NCI-H1105 treated with DMSO at 0.1 percent for 48 hours (cell line): Measurements from ENCODE around the gene OR5P2.
"Not testable (repeated sequence)": the region's sequence is repeated elsewhere in the genome, so short reads cannot be mapped to it uniquely, and the experiment has no call there.

Experiments used
- DNase-seq: peaks from one replicate; lab custom pipeline; 2025; lab: John Stamatoyannopoulos, UW

The OR5P2 gene

GRCh38 chr11:7796842-7797241, at the start of gene OR5P2:
OR5P2 (minus strand) TSS chr11:7796942; CDS start chr11:7796942, 0 bp downstream.
- DNase-seq: no peak

GRCh38 chr11:7846003-7846402, 49.3 kb upstream of the OR5P2 start:
- no peak for DNase-seq

DNA sequence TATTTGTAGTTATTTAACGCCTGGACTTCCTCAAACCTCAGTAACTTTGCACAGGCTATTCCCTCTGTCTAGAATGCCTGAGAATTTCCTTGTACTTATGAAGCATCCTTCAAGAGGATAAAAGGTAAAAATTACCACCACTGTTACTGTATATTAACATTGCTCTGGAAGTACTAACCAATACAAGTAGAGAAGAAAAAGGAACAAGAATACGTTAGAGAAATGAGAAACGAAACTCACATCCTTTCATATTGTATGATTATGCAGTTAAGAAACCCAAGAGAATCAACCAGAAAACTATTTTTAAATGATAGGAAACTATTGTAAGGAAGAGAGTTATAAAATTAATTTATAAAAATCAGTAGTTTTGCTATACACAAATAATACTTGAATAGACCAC, 48.2 kb upstream of the OR5P2 start:
- DNase-seq: no peak

DNA sequence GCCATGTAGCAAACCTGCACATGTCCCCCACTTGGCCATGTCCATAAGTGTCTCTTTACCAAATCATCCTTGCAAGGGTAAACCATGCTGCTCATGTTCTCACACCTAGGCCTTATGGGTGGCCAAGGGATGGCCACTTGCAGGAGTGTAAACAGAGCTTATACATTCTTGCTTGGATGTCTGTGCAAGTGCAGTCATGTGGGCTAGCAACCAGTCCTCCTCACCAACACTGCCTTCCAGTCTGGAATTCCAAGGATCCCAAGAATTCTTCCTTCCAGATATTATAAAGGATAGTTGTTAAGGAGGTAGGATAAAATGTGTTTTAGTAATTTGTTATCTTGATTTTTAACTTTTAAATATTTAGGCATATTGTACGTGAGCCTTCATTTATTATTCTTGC, 47.8 kb upstream of the OR5P2 start:
- DNase-seq: no peak

- no peak for DNase-seq
These were observed 43.8 kb upstream of the OR5P2 start for GRCh38 chr11:7840578-7840977.

GRCh38 chr11:7833527-7833926, 36.8 kb upstream of the OR5P2 start:
- no peak for DNase-seq

GRCh38 chr11:7830740-7831139, 34.0 kb upstream of the OR5P2 start, which contains the start of gene OR5P3:
OR5P3 (minus strand) TSS chr11:7830840.
- no peak for DNase-seq

DNA sequence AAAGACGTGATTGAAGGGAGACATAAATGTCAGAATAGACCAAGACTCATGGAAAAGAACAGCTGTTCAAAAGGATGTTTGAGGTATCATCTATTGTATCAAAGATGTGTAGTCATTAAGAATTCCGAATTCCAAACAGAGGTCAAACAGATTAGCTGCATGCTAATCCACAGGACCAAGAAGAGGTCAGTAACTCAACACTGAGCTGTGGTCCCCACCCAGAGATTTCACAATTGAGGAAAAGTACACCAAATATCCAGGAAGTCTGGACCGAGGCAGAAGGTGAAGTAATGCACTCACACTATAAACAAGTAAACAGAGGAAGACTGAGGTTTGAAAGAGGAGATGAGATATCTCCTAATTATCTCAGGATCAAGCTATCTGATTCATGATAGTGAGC, 29.6 kb upstream of the OR5P2 start:
- no peak for DNase-seq

DNA sequence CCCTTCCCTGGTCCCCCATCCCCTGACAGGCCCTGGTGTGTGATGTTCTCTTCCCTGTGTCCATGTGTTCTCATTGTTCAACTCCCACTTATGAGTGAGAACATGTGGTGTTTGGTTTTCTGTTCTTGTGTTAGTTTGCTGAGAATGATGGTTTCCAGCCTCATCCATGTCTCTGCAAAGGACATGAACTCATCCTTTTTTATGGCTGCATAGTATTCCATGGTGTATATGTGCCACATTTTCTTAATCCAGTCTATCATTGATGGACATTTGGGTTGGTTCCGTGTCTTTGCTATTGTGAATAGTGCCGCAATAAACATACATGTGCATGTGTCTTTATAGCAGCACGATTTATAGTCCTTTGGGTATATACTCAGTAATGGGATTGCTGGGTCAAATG, 23.7 kb upstream of the OR5P2 start:
- DNase-seq: not testable (repeated sequence)

DNA sequence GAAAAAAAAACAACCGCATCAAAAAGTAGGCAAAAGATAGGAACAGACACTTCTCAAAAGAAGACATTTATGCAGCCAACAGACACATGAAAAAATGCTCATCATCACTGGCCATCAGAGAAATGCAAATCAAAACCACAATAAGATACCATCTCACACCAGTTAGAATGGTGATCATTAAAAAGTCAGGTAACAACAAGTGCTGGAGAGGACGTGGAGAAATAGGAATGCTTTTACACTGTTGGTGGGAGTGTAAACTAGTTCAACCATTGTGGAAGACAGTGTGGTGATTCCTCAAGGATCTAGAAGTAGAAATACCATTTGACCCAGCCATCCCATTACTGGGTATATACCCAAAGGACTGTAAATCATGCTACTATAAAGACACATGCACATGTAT, 18.2 kb upstream of the OR5P2 start:
- DNase-seq: not testable (repeated sequence)

DNA sequence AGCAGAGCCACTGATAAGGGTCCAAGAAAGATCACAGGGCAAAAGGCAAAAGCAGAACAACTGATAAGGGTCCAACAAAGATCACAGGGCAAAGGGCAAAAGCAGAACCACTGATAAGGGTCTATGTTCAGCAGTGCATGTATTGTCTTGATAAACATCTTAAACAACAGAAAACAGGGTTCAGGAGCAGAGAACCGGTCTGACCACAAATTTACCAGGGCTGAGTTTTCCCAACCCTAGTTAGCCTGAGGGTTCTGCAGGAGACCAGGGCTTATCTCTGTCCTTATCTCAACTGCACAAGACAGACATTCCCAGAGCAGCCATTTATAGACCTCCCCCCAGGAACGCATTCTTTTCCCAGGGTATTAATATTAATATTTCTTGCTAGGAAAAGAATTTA, 13.6 kb upstream of the OR5P2 start:
- DNase-seq: not testable (repeated sequence)

- DNase-seq: no peak
These were observed 3.5 kb downstream of the OR5P2 start for GRCh38 chr11:7793233-7793632.

GRCh38 chr11:7787239-7787638, 9.5 kb downstream of the OR5P2 start:
- DNase-seq: no peak

- DNase-seq: no peak
These were observed 21.1 kb downstream of the OR5P2 start for GRCh38 chr11:7775689-7776088.

DNA sequence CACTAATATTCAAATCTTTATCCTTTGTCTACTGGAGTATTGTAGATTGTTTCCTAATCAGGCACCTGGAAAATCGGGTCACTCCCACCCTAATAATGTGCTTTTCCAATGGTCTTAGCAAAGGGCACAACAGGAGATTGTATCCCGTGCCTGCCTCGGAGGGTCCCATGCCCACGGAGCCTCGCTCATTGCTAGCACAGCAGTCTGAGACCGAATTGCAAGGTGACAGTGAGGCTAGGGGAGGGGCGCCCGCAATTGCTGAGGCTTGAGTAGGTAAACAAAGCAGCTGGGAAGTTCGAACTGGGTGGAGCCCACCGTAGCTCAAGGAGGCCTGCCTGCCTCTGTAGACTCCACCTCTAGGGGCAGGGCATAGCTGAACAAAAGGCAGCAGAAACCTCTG, 32.4 kb downstream of the OR5P2 start:
- DNase-seq: not testable (repeated sequence)

DNA sequence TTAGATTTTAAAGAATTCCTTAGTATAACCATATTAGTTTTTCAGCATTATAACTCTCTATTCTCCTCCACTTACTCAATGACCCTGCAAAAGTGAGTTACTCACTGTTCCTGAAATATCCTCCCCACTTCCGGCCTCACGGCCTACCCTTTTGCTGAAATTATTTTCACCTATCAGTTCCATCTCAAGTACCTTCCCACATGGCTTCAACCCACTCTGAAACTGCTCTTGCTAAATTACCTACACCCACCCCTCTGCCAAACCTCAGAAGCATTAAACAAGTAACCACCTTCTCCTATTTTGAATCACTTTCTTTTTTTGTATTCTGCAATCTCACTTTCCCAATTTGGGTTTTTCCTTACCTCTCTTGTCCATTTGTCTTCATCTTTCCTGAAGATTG, 37.7 kb downstream of the OR5P2 start:
- no peak for DNase-seq

DNA sequence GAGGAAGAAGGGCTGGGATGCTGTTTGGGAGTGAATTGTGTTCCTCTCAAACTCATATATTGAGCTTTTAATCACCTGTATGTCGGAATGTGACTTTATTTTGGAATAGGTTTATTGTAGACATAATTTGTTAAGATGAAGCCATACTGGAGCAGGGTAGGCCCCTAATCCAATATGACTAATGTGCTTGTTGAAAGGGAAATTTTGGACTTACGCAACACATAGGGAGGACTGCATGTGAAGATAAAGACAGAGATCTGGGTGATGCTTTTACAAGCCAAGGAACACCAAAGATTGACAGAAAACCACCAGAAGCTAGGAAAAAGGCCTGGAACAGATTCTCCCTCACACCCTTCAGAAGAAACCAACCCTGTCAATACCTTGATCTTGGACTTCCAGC, 47.3 kb downstream of the OR5P2 start:
- no peak for DNase-seq
